HG02884 (cell line): ENCODE data around the gene RPL3.

Experiments used
- ATAC-seq: cut with Tn5 transposase; IDR thresholded peaks from one replicate; pipeline ENCODE4 v1.9.1; 2021; ENCODE audit warnings: mild to moderate bottlenecking, moderate library complexity; ENCODE audit not compliant: unreplicated experiment

RPL3 gene

DNA sequence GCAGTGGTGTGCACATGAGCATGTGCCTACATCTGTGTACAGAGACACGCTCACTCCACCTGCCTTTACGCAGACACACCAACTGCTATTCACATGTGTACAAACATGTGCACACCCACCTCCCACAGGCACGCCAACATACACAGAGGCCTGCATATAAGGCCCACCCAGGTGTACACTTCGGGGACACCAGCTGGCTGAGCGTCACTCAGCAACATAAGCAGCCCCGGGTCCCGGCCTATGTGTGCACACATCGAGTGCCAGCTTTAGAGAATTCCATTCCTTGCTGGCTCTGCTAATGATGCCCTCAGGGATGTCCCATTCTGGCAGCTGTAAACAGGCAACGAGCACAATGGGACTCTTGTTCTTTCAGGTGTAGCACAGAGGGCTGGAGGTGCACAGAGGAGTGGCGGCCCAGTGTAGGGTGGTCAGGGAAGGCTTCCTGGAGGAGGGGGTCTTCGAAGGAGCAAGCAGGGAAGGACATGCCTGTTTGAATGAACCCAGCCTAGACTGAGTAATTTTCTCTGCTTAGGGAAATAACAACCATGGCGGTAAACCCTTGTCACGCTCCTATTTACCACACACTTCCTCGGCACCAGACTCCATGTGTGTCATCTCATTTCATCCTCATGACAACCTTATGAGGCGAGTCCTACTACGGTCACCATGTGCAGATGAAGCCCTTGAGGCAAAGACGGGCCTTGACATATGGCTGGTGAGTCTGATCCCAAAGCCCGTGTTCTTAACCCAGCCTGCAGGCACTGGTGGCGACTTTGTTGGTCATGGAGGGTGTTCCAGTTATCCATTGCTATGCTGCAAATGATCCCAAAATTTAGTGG is 35.1 kb downstream of the RPL3 start:
- no peak for ATAC-seq

DNA sequence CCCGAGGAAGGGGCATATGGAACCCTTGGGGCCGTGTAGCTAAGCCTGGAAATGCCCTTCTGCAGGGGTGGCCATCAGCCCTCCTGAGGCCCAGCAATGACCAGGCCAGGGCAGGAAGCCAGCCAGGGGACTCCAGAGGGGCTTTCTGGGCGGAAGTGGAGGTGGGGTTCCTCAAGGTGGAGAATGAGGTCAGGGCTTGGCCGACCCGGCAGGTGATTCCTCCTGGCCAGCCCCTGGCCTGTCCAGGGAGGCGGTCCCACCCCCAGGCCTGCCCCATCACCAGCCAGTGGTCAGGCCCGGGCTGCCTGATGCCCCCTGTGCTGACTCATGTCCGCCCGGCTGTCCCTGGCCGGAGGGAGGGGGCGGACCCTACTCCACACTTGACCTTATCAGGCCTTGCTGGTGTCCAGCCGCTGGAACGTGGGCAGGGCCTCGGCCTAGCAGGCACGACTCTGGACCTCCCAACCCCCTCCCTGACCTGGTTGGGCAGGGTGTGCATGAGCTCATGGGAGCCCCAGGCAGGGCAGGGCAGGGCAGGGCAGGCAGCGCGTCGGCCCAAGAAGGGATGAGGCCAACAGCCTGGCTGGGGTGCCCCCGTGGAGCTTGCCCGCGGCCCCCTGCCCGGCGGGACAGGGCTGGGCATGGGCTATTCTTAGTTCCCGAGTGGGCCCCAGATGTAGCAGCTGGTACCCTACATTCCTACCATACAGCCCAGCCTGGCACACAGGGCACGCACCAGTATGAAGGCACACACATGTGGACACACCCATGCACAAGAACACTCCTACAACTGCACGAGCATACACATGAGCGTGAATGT is 35.9 kb downstream of the RPL3 start:
- no peak for ATAC-seq

DNA sequence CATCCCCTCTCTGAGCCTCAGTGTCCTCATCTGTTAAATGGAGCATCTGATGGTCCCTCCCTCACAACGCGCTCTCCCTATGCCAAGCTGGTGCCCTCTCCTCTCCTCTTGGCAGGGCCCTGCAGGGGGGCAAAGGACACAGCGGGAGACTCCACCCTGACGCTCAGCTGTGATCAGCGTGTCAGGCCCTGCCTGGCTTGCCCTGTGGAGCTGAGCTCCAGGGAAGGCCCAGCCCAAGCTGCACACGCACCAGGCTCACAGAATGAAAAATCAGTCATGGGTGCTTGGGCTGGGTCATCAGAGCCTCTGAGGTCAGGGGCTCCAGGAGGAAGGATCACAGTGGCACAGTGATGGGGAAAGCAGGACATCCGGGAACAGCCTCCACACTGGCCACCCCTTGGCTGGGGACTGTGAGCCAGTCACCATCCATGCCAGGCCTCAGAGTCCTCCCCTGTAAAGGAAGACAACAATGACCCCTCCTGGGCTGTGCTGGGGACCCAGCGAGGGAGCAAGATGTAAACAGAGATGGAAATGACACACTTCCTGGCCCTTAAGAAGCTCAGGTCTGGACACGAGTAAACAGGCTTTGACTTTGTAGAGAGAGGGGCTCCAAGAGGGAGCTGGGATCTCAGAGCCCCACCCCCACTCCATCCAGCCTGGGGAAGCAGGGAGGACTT is 36.6 kb downstream of the RPL3 start:
- ATAC-seq: no peak

DNA sequence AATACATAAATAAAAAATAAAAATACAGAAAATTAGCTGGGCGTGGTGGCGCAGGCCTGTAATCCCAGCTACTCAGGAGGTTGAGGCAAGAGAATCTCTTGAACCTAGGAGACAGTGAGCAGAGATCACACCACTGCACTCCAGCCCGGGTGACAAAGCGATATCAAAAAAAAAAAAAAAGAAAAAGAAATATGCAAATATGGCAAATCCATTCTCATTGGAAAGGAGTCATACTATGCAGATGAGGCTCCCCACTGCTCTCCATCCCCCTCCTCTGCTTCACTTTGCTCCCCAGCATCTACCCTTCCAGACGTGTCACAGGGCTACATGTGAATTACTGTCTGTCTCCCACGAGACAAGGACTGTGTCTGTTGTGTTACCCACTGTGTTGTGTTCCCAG is 38.3 kb downstream of the RPL3 start:
- no peak for ATAC-seq

DNA sequence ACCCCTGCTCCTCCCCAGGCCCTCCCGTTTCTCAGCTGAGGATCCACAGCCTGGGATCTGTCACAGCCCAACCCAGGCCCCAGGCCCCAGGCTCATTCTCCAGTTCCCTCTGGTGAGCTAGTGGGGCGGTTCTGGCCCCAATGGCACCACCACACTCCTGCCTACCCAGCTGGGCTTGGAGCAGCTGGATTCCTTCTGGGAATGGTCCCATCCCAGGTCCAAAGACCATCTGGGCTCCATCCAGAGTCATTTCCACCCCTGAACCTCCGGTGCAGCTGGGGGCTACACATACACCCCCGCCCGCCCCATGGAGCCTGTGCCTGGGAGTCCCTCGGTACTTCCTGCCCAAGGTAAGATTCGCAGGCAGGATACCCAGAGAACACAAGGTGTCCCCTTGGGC is 39.2 kb downstream of the RPL3 start:
- ATAC-seq: no peak

DNA sequence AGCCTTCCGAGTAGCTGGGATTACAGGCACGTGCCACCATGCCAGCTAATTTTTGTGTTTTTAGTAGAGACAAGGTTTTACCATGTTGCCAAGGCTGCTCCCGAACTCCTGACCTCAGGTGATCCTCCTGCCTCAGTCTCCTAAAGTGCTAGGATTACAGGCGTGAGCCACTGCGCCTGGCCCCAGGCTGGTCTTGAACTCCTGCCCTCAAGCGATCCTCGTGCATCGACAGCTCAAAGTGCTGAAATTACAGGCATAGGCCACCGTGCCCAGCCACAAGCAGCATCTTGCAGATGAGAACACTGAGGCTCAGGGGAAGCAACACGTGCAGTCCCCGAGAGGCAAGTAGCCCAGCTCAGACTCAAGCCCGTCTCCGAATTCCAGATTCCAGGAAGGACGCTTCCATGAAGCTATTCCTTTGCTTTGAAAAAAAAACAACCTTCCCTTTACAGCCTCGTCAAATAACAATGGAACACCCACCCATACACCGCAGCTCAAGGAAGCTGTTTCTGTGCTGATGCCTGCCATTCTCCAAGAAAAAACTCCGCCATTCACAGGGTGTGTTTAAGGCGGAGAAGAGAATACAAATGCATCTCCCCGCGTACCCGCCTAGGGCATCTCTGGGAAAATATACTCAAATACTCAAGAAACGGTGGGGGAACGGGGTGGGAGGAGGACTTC is 40.1 kb downstream of the RPL3 start:
- no peak for ATAC-seq

DNA sequence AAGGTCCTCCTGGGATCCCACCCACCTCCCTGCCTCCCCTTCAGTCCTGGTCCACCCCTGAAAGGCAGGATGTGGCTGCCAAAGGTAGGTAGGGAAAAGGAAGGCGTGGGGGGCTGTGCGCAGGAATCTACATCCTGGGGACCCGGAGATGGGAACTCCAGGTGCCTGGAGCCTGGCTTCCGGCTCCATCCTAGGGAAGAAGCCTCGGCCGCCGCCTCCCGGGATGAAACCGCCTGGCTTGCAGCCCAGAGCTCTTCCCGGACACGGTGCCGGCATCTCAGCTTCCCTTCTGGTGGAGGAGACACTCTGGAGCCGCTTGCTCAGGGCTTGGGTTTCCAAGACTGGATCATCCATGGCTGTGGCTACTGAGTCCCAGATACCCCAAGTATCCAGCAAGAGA is 41.4 kb downstream of the RPL3 start:
- no peak for ATAC-seq

DNA sequence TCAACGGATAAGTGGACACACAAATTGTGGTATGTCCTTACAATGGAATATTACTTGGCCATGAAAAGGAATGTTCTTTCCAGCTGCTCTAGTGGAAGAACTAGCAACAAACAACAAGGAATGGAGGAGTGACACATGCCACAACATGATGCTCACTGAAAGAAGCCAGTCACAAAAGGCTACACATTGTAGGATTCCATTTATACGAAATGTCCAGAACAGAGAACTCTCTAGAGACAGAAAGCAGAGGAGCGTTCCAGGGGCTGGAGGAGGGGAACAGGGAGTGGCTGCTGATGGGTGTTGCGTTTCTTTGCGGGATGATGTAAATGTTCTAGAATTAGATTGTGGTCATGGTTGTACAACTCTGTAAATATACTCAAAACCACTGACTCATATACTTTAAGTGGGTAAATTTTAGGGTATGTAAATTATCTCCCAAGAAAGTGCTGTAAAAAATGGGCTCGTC is 42.2 kb downstream of the RPL3 start:
- ATAC-seq: no peak

DNA sequence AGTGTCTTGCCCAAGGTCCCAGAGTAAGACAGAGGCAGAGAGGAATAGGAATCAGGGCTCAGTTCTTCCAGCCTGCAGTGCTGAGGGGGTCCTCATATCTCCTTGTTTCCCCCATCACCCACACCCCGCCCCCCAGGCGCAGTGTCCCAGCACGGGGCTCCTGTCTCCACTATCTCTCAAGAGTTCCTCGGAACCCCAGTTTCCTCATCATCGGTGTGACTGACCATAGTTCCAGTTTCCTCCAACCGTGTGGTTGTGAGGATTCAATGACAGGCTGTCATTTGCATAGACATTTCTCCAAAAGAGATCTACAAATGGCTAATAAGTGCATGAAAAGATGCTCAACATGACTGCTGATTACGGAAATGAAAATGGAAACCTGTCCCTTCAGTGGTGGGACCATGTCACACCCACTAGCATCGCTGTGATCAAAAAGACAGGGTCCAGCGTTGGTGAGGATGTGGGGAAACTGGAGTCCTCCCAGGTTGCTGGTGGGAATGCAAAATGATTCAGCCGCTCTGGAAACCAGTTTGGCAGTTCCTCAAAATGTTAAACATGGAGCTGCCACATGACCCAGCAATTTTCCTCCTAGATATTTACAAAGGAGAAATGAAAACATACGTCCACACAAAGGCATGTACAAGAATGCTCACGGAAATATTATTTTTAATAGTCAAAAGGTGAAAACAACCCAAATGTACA is 42.8 kb downstream of the RPL3 start:
- no peak for ATAC-seq

DNA sequence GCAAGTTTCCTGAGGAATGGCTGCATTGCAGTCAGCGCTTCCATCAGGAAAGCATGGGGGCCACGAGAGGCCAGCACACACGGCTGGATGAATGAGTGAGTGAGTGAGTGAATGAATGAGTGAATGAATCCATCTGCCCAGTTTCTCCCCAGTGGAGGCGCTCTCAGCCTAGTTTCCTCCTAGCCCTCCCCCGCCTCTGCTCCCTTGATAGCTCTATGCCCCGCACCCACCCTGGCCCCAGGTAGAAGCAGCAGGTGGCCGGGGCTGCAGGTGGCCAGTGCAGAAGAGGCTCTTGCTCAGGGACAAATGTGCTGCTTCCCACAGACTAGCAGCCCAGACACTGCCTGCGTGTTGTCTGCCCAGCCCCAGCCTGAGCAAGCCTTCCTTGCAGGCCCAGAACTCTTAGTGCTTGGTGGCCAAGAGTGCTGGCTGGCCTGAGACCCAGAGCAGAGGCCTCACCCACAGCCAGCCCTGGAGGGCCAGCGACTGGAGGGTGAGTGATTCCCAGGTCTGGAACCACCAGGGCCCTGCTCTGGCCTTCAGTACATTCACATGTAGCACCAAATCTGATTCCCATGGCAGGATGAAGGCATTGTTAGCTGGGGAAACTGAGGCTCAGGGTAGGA is 43.5 kb downstream of the RPL3 start:
- ATAC-seq: no peak

DNA sequence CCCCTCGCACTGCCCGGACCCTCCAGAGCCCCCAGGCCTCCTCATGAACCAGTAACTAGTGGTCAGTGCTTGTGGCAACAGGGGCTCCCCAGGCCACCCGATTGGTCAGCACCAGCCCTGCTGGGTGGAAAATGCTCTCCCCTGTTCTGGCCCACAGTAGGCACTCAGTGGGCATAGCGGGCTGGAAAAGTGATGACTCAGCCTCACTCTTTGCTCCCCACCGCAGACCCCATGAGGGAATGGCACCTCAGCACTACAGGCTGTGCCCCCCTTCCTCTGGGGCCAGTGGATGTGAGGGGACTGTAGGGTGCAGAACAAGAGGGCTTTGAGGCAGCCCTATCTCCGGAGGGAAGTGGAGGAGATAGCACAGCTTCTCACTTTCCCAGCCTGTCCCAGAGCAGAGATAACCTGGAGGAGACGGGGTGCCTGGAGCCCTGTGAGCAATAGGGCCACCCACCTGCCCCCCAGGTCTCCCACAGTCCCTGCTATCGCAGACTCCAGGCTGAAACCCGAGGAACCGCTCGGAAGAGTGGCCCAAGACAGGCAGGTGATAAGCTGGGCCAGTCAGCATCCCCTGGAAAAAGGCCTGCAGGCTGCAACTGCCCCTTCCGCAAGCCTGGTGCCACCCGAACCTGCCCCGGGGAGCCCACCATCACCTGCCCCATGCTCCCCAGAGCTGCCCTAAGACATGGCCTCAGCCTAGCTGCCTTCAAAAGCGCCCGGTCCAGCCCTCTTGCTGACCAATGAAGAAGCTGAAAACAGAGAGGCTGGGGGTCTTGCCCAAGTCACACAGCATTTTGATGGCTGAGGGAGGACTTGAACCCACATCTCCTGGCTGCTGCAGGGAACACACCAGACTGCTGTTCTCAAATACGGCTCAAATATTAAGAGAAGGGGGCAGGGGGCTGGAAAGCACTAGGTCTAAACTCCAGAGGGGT is 45.2 kb downstream of the RPL3 start:
- no peak for ATAC-seq

DNA sequence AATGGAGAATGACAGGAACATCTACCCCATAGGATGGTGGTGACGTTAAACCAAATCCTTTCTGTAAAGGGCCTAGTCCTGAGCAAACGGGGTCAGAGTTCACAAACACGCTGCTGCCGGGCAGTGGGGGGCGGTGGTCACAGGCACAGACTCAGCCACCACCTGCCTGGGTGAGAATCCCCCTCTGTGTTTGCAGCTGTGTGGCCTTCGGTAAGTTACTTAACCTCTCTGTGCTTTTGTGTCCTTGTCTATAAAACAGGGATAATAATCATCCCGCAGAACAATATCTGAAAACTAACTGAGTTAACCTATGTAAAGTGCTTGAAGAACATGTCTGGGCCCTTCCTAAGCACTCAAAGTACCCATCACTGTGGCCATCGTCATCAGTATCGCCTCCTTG is 48.6 kb downstream of the RPL3 start:
- no peak for ATAC-seq

DNA sequence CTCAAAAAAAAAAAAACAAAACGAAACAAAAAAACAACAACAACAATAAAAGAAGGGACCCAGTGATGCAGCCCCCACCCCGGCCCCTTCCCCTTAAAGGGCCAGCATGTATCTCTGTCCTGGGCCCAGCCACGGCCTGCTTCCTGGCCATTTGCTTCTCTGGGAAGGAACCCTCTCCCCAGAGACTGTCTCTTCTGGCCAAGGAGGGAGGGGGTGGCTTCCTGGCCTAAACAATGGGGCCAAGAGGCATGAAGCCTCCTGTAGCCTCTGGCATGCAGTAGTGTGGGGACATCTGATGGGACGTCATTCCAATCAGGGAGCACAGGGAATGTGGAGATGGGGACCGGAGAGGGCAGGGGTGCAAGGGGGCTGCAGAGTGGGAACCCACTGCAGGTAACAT is 49.1 kb downstream of the RPL3 start:
- no peak for ATAC-seq

DNA sequence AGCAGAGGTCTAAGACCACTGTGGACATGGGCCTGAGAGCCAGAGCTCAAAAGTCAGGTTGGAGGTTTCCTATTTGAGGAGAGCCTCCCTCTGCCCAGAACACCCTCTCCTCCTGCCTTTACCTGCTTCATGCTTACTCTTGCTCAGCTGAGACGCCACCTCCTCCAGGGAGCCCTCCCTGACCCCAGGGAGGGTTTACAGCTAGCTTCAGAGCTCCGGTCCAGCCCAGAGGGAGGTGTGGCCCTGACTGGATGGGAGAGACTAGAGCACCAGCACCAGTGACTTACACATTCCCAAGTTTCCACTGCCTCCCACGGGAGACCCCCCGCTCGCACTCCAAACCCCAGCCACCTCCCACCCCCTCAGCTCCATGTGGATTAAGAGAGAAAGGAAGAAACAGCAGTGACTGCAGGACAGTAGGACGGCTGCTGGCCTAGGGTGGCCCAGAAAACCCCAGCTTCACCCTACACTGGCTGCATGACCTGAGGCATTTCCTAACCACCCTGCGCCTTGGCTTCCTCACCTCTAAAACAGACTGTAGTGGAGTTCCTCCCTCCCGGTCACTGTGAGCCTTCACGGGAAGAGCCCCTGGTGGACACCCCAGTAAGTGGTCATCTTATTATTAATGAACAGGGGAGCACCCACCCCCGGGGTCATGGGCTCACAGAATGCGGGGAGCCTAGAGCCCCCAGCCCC is 50.2 kb downstream of the RPL3 start:
- no peak for ATAC-seq

DNA sequence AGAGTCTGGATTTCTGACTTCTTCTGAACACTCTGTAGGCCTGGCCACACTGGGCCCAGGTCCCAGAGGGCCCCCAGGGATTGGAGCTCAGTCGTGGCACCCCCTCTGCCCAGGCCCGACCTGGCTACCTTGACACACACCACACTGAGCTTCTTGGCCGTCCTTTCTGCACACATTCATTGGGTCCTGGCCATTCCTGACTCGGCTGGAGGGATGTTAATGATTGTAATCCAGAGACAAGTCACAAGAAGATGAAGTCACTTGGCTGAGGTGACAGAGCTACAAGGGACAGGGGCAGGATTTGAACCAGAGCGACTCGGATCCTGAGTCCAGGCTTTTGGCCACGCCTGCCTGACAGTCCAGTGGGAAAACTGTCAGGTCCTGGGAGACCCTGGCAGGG is 50.8 kb downstream of the RPL3 start:
- ATAC-seq: no peak

DNA sequence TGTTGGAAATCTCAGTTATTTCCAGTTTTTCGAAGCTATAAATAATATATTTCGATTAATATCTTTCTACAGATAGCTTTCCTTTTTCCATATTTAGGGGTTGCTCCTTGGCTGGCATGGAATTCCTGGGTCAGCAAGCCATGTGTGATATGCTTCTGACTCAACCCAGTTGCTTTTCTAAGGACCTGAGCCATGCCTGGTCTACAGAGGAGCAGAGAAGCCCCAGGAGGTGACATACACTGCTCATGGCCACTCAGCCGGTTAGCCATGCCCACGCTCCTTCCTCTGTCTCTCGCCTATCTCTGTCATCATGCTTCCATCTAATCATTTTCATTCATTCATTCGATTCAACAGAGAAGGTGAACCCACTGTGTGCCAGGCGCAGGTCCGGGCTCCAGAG is 51.4 kb downstream of the RPL3 start:
- ATAC-seq: no peak

DNA sequence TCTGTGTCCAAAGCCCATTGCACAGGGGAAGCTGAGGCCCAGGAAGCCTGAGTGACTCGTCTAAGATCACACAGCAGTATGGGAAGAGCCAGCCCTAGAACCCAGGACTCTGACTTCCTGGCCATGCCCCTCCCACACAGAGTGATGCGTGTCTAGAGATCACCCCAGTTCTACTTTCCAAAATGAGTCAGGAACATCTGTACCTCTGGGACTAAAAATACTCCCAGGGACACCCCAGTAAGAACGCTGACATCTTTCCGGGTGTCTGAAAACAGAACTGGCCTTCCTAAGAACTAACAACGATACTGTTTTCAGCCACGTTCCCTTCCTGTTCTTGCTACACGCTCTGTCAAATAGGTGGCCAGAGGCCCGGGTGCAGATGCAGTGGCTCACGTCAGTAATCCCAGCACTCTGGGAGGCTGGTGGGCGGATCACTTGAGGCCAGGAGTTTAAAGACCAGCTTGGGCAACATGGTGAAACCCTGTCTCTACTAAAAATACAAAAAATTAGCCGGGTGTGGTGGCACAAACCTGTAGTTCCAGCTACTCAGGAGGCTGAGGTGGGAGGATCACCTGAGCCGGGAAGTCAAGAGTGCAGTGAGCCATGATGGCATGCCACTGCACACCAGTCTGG is 52.9 kb downstream of the RPL3 start:
- peak; percentile 78 for ATAC-seq
